ENCODE data around the gene SNPH.

Gene SNPH

DNA sequence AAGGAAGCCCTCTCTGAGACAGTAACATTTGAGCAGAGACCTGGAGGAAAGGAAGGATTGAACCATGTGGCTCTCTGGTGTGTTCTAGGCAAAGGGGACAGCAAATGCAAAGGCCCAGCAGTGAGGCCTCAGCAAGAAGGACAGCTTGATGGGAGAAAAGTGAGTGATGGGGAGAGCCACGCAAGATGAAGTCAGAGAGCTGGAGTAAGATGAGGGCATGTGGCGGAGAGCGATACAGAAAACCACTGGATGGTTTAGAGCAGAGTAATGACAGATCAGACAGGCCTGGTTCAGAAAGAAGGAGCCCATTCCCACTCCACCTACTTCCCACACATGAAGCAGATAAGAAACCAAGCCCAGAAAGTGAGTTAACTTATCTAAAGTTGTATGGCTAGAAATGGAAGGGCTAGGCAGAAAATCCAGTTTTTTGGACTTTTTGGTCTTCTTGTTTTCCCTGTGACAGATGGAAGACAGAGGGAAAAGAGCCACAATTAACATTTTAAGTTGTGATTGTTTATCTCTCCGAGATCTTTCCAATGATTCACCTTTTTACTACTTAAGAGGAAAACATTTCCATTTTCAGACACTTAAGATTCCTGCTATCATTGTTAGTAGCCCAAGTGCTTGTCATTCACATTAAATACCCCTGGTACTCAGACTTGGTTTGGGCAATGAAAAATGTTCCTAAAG is 723 bp upstream of the SNPH start:
- no peak for FAIRE-seq

DNA sequence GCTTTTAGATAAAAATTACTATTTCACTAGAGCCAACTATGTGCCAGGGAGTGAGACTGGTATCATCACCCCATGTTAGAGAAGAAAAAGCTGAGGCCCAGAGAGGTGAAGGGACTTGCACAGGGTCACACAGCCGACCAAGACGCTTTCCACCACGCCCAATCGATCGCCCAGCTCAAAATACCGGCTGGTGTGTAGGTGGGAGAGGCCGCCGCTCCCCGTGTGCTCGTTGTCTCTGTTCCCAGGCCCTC is 253 bp upstream of the SNPH start:
- FAIRE-seq = no peak

DNA sequence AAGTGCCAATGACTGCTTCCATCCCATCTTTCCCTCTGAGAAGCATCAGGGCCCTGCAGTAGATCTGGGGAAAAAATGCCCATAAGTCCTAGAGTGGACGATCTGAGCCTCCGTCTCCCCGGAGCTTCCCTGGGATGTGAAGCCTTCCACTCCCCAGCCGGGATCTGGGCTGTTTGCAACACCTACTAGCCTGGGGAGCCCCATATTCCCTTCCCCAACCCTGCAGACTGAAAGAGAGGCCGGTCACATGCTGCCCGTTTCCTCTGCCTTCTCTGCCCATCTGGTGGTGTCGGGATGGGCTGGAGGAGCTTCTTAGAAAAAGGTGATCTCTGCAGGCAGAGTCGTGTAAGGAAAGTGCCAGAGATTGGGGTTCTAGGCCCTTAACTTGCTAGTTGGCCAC is 1.1 kb downstream of the SNPH start:
- no peak for FAIRE-seq

DNA sequence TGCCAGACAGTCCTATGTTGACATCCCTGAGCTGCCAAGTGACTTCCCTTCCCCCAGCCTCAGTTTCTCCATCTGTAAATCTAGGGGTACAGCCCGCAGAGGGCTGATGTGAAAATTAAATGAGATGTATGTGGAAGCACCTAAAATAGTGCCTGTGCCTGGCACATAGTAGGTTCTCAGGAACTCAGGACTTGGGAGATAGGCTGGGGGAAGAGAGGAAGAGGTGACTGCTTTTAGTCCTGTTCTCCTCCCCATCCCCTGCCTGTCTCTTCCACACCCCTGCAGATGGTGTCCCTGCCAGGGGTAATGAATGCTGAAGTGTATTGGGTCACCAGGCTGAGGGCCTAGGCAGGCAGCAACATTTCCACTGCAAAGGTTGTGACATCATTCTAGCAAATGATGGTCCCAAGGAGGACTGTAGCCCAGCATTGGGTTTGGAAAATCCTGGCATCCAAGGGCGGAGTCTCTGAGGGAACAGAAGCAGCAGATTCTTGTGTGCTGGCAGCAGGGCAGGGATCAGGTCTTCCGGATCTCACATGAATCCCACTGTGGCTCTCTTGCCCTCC is 1.8 kb downstream of the SNPH start:
- no peak for FAIRE-seq

DNA sequence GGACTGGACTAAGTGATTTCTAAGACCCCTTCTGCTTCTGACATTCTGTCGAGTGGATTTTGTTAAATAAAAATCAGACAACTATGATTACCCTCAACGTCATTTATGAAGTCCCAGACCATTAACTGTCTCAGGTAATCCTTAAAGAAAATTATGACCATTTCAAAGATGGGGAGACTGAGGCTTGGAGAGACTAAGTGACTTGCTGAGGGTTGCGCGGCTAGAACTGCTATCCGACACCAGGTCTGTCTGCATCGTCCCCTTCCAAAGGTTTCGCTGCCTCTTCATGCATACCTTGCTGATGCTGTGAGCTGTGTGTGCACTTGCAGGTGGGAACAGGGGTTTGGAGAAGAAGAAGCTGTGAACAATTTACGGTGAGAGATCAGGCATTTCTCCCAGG is 3.1 kb downstream of the SNPH start:
- FAIRE-seq = no peak

DNA sequence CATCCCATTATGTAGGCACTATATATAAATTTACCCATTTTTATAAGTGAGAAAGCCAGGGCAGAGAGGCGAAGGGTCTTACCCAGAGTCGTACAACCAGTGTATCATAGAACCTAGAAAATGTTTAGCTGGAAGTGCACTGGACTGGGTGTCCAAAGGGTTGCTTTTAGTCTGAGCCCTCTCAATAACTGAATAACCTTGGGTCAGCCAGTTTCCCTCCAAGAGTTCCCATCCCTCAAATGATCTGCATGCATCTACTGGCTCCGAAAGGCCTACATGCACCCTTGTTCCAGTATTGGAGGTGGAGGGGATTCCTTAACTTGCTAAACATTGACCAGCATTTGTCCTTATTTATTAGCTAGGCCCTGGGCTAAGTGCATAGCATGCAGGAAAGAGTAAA is 3.8 kb downstream of the SNPH start:
- FAIRE-seq = no peak

DNA sequence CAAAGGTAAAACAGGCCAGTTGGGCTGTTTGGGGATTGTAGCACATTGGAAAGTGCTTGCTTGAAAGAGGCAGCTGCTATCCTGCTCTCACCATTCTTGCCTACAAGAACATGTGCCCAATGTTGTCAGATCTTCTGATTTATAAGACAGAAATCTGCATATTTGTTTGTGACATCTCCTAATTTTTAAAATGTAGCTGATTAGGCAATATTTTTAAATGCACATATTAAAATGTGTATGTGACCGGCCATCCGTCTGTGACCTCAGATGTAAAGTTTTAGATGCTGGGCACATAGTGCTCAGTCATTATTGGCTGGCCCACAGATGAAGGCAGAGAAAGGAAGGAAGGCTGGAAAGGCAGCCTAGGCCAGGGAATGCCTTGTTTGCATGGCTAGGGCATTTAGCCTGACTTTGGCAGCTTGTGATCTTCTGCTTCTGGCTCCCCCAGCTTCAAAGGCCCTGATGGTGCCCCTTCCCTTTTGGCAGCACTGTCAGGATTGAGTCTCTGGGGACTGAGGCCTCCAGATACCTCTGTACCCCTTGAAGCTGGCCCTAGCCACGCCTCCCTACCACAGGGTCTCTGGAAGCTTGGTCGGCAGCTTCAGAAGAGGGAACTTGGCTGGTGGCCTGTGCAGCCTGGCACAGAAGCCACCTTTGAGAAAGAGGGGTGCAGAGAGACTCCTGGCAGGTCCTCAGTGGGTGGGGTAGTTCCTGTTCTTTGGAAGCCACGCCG is 6.4 kb downstream of the SNPH start:
- no peak for FAIRE-seq

DNA sequence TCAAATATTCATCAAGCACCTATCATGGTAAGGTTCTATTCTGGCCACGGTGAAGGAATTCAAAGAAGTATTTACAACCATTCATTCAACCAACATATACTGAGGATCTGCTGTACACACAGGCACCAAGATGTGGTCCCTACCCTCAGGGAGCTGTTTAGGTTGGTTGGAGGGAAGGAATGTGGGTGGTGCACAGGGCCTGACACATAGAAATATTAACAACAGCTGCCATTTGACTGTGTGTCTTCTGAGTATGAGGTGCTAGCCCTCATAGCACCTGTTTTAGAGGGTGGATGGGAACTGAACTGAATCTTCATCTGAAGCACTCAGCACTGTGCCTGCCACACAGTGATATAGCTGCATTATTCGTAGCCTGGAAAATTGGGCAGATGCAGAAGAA is 7.3 kb downstream of the SNPH start:
- FAIRE-seq = no peak

DNA sequence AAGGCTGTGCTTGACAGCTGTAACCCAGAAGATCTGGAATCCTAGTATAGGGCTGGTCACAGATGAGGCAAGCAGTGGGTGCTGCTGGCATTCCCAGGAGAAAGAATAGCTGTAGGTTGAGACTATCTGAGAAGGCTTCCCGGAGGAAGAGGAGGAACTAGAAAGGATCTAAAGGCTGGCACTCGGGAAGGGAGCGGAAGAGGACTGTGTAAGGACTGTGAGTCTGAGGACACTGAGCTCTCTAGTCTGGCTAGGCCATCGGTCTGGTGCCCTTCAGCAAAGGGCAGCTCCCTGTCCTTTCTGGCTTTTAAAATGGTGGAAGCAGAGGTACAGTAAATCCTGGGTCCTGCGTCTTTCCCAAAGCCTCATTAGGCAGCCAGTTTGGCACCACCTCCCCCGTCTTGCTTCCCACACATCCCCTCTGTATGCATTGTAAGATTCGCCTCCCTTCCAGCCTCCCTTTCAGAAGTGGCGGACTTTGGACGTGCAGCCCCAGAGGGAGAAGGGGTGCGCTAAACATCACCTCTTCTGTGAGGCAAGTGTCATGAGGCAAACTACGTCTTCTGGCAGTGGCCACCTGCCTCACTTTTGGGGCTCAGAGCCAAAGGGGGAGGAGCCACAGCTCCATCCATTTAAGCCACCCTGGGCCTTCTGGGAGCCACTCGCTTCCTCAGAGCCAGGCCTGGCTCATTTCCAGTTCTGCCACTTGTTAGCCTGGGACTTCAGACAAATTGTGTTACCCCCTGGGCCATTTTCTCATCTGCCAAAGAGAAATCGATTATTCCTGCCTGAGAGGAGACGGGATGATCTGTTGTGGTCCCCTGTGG is 8.6 kb downstream of the SNPH start:
- FAIRE-seq = no peak

DNA sequence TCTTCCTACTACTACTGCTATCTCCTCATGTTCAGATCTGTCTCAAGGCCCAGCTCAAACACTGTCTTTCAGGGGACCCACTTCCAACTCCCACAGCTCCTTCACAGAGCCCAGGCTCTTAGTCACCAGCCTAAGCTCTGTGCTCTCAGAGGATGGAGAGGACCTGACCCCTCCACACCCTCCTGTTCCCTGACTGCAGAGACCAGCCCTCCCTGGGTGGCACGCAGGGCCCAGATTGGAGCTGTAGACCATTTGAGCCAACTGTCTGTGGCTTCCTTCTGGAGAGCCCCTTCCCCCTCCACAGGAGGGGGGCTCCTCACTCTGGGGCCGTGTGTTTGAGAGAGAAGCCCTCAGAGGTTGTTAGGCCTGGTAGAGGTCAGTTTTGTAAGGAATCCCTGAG is 9.8 kb downstream of the SNPH start:
- FAIRE-seq = no peak

DNA sequence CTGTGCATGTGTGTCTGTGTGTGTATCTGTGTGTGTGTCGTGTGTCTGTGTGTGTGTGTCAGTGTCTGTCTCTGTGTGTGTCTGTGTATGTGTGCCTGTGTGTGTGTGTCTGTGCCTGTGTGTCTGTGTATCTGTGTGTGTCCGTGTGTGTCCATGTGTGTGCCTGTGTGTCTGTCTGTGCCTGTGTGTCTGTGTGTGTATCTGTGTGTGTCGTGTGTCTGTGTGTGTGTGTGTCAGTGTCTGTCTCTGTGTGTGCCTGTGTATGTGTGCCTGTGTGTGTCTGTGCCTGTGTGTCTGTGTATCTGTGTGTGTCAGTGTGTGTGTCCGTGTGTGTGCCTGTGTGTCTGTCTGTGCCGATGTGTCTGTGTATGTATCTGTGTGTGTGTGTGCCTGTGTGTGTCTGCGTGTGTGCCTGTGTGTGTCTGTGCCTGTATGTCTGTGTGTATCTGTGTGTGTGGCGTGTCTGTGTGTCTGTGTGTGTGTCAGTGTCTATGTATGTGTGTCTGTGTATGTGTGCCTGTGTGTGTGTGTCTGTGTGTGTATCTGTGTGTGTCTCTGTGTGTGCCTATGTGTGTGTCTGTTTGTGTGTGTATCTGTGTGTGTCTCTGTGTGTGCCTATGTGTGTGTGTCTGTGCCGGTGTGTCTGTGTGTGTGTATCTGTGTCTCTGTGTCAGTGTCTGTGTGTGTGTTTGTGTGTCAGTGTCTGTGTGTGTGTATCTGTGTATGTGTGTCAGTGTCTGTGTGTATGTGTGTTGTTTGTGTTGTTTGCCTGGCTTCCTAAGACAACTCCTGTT is 11.6 kb downstream of the SNPH start:
- FAIRE-seq = no peak

DNA sequence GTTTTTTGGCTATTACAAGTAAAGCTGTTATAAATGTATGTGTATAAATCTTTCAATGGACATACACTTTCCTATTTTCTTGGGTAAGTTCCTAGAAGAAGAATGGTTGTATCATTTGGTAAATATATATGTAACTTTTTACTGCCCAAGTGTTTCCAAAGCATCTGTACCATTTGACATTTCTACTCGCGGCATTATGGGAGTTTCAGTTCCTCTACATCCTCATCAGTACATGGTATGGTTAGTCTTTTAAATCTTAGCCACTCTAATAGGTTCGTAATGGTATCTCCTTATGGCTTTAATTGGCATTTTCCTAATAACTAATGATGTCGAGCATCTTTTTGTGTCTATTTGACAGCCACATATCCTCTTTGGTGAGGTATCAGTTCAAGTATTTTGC is 12.9 kb downstream of the SNPH start:
- FAIRE-seq = no peak

DNA sequence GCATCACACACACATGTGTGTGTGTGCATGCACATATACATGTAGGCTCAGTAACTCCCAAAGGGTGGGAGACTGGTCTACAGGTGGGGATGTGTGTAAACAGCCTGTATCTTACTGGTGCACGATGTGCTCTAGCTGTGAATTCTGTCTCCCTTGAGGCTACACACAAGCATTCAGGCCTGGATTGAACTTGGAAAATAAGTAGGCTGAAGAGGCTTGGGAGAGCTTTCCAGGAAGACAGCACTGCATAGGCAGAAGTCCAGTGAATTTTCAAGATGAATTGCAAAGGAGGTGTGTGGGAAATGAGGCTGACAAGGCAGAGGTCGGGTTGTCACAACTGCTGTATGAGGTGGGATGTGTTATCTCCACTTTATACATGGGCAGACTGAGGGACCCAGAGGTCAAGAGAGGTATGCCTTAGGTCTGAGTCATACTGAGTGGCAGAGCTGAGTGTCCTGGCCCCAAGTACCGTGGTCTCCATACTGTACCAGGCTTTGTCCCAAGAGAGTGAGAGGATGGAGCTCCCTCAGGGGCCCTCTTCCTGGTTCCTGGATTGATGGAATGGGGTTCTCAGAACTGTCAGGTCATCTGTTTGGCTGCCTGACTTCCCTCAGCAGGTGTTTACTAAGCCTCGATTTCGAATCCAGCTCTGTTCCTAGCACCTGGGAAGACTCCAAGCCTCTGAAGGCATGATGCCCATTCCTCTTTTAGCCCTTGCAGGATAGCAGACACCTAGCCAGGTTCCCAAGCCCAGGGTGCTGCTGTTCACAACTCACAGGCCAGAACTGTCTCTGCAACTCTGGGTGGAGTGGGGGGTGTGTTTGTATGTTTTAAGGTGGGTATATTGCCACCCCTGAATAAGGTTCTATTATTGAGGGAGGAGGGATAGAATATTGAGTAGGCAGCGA is 14.4 kb downstream of the SNPH start:
- no peak for FAIRE-seq

DNA sequence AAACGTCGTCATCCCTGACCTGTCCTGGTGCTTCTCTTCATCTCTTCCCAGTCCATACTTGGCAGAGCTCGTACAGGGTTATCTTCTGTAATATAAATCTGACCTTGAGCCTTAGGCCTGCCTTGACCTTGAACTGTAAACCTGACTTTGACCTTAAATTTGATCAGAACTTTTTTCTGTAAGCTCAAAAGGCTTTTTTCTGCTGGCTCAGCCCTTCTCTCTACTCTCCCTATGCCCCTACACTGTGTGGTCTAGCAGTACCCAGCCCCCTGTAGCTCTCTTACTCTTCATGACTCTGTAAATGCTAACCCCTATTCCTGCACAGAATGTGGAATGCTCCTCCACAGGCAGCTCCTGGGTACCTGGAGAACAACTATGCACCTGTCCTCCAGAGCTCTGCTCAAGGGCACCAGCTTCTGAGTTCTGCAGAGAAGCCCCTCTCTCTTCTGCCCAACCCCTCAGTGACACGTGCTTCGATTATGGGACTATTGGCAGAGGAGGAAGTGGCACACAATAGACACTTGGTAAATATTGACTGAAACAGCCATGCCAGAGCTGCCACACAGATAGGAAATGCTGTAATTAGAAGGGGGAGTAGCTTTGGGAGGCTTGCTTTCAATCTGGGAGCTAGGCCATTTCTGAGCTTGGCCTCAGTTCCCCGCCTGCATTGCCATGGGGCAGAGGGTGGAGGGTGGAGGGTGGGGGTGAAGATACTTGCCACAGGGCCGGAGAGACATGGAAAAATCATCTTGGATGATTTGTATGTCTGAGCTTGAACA is 15.4 kb downstream of the SNPH start:
- no peak for FAIRE-seq

DNA sequence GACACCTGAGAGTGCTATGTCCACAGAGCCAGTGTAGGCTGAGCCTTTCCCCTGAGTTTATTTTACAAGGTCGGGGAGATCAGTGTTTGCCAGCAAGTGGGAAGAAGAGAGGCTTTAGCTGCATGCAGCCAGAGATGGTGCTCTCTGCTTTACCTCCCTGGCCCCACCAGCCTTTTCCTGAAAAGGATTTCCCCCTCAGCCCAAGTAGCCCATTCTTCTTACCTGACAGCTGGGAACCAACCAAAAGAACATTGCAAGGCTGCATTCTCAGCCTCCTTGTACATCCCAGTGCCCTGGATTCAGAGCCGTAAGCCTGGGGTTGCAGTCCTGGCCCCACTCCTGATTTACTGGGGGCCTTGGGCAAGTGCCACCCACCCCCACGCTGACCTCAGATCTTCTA is 16.9 kb downstream of the SNPH start:
- no peak for FAIRE-seq

DNA sequence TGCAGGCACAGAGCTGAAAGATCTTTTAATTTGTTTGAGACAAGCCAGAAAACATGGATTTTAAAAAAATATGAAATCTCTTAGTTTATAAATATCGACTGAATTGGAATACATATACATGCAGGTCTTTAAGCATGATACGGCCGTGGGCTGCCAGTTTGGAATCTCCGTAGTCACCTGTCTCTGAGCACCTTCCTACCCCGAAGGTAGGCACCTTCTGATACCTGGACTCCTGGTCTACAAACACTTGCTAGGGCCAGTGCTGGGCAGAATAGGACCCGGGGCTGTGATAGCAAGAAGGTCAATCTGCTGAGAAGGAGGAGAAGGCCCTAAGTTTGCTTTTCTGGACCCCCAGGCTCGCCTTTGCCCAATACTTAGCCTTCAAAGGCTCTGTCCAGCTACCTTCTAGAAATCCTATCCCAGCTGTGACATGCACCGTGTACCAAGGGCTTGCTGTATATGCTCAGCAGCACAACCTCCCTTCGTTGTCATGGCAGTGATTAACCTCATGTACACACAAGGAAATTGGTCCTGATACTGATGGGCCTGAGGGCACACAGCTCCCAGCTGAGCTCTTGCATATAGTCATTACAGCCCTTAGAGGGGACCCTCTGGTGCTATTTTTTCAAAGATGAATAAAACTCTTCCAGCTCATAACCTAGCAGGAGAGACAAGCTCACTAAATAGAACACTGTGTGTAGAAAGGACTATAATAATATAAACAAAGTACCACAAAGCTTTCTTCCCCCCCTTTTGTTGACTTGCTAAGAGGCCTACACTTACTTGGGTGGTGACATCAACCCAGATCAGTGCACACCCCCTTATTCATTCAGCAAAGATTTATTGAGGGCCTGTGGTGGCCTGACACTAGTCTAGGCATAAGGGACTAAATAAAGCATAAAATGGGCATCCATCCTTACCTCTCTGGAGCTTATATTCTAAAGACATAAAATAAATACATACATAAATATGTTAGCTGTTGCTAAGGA is 17.7 kb downstream of the SNPH start:
- FAIRE-seq = no peak

DNA sequence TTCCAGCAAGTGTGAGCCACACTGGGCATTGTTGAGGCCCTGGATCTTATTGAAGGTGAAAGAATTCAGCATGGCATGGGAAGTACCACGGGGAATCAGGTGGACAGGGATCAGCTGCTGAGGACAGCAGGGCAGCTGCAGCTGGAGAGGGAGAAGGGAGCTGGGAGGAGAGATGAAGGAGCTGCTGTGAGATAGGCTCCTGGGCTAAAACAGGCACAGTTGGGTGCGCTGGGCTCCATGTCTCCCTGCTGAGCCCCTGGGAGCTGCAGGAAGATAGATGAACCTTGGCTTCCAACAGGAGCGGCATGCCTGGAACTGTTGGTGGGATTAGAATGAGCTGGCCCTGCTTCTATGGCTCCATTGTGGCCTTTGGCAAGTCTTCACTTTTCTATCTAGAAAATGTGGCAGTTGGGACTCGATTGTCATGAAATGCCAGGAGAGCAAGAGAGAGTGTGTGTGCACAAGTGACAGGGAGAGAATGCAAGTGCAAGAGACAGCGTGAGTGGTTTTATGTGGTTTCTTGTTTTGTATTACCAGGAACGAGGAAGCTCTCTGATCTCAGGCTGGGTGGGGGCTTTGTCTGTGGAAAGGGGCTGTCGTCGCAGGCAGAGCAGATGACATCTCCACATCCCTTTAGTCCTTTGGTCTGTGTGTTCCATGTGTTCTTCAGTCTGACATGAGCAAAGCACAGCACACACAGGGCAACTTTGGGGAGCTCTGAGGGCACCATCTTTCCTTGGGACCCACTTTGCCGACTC is 20.4 kb downstream of the SNPH start:
- FAIRE-seq = no peak

DNA sequence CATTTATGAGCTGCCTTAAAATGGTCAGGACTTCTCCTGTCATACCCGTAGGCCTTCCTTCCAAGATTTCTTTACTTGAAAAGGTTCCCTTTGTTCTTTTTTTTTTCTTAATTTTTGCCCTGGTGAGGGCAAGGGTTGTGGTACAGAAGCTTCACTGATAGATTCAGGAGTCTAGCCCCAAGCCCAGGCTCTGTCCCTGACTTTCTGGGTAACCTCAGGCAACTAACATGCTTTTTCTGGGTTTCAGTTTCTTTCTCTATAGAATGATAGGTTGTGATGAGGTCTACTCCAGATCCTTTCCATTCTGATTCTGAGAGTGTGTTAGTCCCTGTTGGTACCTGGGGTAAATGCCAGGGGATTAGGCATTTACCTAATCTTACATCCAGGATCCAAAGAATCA is 21.2 kb downstream of the SNPH start:
- no peak for FAIRE-seq

All from islet of Langerhans (tissue), 1 donor.